Neutrophil (primary cell): ENCODE results near the gene MOSMO.

Experiments
- H3K27ac ChIP-seq: fragments of 200-600 bp; sonication (generic); 2 replicates; pipeline ENCODE4 v1.5.1; 2016; ENCODE audit warnings: mild to moderate bottlenecking, moderate library complexity
- H3K27me3 ChIP-seq: fragments of 200-600 bp; sonication (generic); 2 replicates; pipeline ENCODE4 v1.6.0; 2016; ENCODE audit warnings: mild to moderate bottlenecking
- H3K36me3 ChIP-seq: fragments of 200-600 bp; sonication (generic); 2 replicates; pipeline ENCODE4 v1.5.1; 2017
- H3K4me1 ChIP-seq, 2 experiments: fragments of 200-600 bp in 1 of 2; sonication (generic) in 1 of 2; 1 replicate in 1 of 2; 2 replicates in 1 of 2; pipeline versions ENCODE4 v1.5.1 to v1.6.1; 2013 to 2016; ENCODE audit warnings: low read depth in 1 of 2, low read length in 1 of 2, mild to moderate bottlenecking in 1 of 2, moderate library complexity in 1 of 2; ENCODE audit not compliant: control insufficient read depth in 1 of 2, insufficient read depth in 1 of 2
- H3K4me3 ChIP-seq, 2 experiments: fragments of 200-600 bp in 1 of 2; sonication (generic) in 1 of 2; 1 replicate in 1 of 2; 2 replicates in 1 of 2; pipeline ENCODE4 v1.5.1; 2013 to 2016; ENCODE audit warnings: low read depth in 1 of 2, low read length in 1 of 2, mild to moderate bottlenecking in 1 of 2, moderate library complexity in 1 of 2
- H3K9me3 ChIP-seq: fragments of 200-600 bp; sonication (generic); 2 replicates; pipeline ENCODE4 v1.5.1; 2016
- TF ChIP-seq, protein P1 (sequence below): fragments of 200-600 bp; sonication (generic); IDR thresholded peaks from 2 replicates; pipeline ENCODE4 v1.5.1; 2016; ENCODE audit warnings: antibody characterized with exemption

MOSMO gene

DNA sequence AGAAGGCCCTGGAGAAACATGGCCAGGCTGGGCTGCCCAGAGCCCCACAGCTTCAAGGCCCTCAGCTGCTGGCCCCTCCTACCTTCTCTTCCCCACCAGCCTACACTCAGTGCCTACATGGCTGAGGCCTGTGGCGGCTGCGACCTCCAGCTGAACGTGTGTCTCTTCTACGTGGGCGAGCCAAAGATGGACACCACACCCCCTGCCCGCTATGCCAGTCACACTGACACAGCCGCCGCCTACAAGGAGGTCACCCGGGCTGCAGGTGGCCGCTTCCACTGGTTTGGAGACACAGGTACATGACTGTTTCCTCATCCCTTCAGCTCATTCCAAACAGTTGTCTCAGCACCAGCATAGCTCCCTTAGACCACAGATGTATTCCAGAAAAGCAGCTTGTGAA is 124.9 kb downstream of the MOSMO start:
- no peaks in the 10 kb centered on the region for H3K4me1 ChIP-seq
- H3K27ac ChIP-seq: no peak overlapping the region
- no peaks in the 10 kb centered on the region for H3K27me3 ChIP-seq
- no peaks in the 10 kb centered on the region for H3K36me3 ChIP-seq
- H3K4me3 ChIP-seq: no peak overlapping the region
- H3K9me3 ChIP-seq: no peaks in the 10 kb centered on the region
- TF ChIP-seq, protein P1, sequence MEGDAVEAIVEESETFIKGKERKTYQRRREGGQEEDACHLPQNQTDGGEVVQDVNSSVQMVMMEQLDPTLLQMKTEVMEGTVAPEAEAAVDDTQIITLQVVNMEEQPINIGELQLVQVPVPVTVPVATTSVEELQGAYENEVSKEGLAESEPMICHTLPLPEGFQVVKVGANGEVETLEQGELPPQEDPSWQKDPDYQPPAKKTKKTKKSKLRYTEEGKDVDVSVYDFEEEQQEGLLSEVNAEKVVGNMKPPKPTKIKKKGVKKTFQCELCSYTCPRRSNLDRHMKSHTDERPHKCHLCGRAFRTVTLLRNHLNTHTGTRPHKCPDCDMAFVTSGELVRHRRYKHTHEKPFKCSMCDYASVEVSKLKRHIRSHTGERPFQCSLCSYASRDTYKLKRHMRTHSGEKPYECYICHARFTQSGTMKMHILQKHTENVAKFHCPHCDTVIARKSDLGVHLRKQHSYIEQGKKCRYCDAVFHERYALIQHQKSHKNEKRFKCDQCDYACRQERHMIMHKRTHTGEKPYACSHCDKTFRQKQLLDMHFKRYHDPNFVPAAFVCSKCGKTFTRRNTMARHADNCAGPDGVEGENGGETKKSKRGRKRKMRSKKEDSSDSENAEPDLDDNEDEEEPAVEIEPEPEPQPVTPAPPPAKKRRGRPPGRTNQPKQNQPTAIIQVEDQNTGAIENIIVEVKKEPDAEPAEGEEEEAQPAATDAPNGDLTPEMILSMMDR: no peak
